ENCODE data around the gene GPR148.
A peak's percentile ranks its signal among the peaks of the same experiment; 100 is the strongest.
"Not testable (repeated sequence)": the region's sequence is repeated elsewhere in the genome, so short reads cannot be mapped to it uniquely, and the experiment has no call there.

GPR148 gene, protein sequence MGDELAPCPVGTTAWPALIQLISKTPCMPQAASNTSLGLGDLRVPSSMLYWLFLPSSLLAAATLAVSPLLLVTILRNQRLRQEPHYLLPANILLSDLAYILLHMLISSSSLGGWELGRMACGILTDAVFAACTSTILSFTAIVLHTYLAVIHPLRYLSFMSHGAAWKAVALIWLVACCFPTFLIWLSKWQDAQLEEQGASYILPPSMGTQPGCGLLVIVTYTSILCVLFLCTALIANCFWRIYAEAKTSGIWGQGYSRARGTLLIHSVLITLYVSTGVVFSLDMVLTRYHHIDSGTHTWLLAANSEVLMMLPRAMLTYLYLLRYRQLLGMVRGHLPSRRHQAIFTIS

DNA sequence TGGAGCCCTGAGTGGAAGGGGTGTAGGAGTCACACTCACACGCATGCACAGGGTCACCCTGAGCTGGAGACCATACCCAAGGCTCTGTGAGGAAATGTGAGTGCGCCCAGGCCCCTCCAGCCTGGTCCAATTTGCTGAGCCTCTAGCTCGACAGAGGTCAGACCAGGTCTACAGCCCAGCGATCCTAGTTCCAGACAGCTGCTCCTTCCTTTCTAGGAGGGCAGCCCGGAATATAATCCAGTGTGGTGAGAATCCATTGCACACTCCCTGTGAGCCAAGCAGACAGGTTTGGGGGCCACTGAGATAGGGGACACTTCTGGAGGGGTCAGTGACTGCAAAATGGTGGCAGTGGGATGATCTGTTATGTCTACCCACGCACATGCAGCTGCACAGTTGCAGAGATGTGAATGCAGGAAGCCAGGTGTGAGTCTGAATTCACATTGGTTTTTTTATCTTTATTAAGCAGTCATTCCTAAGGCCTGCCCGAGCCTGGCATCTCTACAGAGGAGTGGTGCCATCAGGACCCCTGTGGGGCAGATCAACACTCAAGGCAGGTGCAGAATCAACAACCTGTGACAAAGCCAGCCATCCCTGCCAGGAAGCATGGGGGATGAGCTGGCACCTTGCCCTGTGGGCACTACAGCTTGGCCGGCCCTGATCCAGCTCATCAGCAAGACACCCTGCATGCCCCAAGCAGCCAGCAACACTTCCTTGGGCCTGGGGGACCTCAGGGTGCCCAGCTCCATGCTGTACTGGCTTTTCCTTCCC, at the start of gene GPR148:
Gene GPR148 (plus strand): TSS at position 522 of the 768 bp plus-strand sequence. CDS start 82 bp downstream, at position 604.
- DNase-seq (ENCODE audit: low read depth) = no peak

DNA sequence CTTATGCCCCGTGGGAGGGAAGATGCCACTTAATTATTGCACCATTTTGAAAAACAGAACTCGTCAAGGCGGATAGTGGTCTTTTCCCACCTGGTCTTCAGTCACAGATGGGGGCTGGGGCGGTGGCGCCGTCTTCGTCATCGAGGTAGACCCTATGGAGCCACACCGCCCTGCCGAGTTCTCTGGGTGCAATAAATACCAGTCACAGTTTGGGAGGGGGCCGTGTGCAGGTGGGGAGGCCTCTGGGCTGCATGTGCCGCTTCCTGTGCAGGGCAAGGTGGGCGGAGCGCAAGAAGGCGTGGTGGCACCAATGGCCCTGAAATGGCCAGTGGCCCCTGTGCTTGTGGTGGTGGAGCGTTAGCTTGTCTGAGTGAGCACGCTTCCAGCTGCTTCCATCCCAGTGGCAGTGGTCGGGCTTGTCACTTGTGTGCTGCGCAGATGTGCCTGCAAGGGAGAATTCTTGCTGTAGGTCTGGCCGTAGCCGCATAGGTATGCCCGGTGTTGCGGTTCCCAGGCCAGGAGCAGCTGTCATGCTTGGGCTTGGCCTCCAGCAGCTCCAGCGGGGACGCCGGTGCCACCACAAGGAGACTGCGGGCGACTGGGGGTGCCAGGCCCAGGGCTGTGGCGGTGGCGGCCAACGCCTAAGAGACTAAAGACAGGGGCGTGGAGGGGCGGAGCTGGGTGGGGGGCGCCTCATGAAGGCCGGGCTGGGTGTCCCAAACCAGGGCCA, 36.7 kb upstream of the GPR148 start:
- not testable (repeated sequence) for DNase-seq (ENCODE audit: low read depth)

DNA sequence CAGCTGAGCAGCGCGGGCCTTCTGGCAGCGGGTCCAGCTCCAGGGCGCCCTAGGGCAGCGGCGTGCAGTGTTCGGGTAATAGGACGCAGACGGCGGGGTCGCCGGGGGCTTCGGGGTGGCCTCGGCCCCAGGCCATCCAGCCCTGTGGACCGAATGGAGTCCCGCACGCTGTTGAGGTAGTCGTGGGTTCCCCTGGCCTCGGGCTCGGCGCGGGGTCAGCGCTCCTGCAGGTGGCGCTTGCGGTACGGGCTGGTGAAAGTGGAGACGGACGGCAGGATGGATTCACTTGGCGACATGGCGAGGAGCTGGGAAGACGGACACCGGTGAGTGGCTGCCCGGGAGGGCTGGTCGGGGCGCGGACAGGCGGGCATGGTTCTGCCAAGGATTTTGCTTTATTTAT, 35.4 kb upstream of the GPR148 start:
- DNase-seq (ENCODE audit: low read depth) = peak; percentile 32

DNA sequence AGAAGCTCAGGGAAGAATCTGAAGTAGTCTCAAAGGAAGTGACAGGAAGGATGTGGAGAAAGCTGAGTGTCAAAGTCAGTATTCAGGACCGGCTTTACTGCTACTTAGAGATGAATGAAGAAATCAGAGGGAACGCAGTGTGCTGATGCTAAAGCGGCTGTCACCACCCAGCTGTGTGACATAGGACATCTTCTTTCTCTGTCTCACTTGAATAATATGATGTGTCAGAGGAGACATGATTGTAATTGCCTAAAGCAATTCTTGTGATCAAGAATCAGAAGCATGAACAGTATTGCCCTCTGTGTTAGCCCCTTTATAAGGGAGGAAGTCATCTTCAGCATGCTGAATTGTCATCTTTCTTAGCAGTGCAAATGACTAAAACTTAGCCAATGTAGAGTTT, 25.6 kb upstream of the GPR148 start:
- not testable (repeated sequence) for DNase-seq (ENCODE audit: low read depth)

DNA sequence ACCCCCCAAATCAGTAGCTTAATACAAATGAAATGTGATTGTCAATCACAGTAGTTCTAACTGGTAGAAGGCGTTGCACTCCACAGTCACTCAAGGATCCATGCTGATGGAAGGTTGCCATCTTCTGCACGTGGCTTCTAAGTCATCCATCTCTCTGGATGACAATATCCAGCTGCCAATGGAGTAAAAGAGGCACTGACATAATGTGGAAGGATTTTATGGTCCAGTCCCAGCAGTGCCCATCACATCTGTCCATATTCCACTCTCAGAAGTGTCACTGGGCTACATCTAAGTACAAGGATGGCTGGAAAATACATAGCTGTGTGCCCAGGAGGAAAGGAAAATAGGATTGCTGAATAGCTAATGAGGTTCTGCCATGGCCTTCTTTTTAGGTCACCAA, 14.1 kb upstream of the GPR148 start:
- DNase-seq (ENCODE audit: low read depth) = not testable (repeated sequence)

DNA sequence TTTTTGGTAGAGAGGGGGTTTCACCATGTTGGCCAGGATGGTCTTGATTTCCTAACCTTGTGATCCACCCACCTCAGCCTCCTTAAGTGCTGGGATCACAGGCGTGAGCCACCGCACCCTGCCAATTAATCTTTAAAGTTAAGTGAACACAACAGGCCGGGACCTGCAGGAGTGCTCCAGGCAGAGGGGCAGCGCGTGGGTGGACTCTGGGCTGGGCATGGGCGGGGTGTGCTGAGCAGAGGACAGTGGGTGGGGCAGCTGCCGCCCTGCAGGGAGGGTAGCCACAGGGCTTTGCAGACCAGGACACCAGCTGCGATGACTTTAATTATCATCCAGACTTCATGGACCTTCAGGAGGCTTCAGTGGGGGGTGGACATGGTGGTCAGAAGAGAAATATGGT, 8.8 kb upstream of the GPR148 start:
- DNase-seq (ENCODE audit: low read depth) = no peak

DNA sequence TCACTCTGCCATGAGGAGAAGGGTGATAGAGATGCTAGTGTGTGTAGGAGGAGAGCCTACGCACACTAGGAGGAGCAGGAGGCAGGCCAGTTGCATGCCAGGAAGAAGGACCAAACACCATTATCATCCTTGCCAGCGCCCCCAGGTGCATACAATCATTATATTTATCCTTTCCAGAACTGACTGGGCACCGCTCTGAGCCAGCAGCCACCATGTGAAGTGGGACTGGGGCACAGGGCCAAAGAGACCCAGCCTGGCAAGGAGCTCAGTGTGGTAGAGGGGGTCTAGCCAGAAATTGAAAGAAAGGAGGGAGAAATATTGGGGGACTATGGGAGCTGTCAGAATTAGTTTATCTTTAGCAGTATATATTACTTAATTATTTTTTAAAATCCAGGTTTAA, 8.3 kb upstream of the GPR148 start:
- DNase-seq (ENCODE audit: low read depth) = no peak

DNA sequence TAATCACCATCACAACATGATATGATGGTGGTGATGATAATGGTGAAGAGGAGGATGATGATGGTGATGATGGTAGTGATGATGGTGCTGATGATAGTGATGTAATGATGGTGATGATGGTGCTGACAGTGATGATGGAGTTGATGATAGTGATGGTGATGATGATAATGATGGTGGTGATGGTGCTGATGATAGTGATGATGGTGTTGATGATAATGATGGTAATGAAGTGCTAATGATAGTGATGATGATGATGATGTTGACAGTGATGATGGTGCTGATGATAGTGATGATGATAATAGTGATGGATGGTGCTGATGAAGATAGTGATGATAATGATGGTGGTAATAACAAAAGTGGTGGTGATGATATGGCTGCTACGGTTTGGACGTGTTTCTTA, 4.4 kb upstream of the GPR148 start:
- no peak for DNase-seq (ENCODE audit: low read depth)

DNA sequence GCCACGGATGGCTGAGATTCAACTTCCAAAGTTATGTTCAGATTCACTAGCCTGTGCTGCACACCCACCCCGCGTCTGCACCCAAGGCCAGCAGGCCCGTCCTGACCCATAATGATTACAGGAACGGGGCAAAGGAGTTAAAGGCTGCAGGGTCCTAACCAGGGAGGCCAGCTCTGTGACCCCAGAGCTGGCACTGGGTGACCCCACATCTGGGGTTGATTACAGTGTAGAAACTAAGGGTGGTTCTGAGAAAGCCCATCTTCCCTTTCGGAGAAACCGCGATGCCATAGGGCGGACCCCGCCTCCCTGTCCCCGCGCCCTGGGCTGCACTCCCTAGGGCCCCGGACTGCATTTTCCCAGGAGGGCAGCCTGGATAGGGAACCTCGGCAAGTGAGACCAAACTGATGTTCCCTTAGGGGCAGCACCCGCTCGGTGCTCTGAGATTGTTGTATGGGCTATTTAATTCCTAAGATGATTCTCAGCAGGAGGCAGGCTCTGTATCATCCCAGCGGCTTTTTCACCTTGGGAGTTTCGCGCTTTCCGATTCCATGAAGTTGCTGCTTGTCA, 2.2 kb upstream of the GPR148 start:
- peak; percentile 12 for DNase-seq (ENCODE audit: low read depth)

DNA sequence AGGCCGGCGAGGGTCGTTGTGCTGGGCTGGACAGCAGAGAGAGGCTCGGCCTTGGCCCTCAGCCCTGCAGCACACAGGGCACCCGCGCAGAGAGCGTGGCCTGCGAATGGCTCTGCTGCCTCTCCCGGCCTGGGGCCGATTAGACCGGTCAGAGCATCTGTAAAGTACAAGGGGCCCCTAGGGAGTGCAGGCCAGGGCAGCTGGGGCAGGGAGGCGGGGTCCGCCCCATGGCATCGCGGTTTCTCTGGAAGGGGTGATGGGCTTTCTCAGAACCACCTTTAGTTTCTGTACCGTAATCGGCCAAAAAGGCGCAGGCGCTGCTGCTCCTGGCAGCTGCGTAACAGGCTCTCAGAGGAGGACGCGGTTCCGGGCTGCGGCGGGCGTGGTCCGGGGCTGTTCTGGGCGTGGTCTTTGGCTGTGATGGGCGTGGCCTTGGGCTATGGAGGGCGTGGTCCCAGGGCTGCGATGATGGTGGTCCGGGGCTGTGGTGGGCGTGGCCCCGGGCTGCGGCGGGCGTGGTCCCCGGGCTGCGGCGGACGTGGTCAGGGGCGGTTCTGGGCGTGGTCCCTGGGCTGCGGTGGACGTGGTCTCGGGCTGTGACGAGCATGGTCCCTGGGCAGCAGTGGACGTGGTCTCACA, 1.5 kb upstream of the GPR148 start:
- peak; percentile 79 for DNase-seq (ENCODE audit: low read depth)

DNA sequence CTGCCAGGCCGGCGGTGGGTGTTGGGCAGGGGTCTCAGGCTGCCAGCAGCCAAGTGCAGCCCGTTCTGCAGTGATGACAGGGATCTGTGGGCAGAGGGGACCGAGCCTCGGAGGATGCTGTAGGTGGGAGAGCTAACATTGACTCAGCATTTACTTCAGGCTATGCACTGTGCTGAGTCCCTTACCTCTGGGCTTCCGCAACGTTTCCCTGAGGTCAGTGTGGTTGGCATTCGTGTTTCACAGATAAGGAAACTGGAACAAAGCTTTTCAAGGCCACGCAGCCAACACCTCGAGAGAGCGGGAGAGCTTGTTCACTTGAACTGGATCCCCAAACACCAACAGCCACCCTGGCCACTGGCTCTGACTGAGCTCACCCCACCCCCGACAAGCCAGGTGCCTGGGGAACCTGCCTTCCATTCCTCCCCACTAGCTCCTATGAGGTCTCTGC, 839 bp upstream of the GPR148 start:
- DNase-seq (ENCODE audit: low read depth) = peak; percentile 5

DNA sequence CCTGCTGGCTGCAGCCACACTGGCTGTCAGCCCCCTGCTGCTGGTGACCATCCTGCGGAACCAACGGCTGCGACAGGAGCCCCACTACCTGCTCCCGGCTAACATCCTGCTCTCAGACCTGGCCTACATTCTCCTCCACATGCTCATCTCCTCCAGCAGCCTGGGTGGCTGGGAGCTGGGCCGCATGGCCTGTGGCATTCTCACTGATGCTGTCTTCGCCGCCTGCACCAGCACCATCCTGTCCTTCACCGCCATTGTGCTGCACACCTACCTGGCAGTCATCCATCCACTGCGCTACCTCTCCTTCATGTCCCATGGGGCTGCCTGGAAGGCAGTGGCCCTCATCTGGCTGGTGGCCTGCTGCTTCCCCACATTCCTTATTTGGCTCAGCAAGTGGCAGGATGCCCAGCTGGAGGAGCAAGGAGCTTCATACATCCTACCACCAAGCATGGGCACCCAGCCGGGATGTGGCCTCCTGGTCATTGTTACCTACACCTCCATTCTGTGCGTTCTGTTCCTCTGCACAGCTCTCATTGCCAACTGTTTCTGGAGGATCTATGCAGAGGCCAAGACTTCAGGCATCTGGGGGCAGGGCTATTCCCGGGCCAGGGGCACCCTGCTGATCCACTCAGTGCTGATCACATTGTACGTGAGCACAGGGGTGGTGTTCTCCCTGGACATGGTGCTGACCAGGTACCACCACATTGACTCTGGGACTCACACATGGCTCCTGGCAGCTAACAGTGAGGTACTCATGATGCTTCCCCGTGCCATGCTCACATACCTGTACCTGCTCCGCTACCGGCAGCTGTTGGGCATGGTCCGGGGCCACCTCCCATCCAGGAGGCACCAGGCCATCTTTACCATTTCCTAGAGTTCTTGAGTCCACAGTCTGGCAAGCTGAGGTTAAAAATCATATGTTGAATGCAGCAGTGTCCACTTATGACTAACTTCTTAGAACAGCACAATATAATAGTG, 741 bp downstream of the GPR148 start:
- no peak for DNase-seq (ENCODE audit: low read depth)

DNA sequence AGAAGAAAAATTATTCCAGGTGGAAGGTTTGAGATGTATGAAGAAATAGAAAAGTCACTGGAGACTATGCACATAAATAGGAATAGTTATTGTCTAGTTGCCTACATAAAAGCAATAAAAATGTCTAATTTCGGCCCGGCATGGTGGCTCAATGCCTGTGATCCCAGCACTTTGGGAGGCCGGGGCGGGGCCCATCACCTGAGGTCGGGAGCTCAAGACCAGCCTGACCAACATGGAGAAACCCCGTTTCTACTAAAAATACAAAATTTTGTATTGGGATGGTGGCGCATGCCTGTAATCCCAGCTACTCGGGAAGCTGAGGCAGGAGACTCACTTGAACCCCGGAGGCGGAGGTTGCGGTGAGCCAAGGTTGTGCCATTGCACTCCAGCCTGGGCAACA, 3.4 kb downstream of the GPR148 start:
- not testable (repeated sequence) for DNase-seq (ENCODE audit: low read depth)

DNA sequence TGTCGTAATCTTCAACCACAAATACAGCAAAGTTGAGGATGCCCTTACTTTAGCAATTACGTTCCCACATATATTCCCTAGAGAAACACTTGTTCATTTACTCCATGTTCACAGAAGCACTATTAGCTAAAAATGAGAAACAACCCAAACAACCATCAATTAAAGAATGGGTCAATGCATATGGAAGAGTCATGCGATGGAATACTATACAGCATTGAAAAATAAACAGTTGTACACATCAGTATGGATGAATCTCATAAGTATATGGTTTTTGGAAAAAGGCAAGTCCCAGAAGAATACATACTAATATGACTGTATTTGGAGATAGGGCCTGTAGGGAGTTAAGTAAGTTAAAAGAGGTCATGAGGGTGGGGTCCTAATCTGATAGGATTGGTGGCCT, 6.3 kb downstream of the GPR148 start:
- no peak for DNase-seq (ENCODE audit: low read depth)

DNA sequence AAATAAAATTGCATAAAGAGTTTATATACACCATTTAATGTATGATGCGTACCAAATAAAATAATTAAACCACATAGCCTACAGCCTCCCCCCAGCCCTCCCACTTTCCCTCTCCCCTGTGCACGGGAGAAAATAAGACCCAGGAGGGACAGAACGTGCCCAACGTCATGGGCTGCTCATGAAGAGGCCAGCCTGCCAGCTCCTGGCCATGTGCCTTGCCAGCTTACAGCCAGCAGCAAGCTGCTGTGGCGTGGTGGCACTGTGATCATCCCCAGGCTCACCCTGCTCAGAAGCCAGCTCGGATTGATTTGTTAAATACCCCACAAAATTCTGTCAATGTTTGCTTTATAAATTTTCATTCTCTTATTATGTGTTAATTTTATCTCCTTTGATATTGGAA, 7.6 kb downstream of the GPR148 start:
- no peak for DNase-seq (ENCODE audit: low read depth)

DNA sequence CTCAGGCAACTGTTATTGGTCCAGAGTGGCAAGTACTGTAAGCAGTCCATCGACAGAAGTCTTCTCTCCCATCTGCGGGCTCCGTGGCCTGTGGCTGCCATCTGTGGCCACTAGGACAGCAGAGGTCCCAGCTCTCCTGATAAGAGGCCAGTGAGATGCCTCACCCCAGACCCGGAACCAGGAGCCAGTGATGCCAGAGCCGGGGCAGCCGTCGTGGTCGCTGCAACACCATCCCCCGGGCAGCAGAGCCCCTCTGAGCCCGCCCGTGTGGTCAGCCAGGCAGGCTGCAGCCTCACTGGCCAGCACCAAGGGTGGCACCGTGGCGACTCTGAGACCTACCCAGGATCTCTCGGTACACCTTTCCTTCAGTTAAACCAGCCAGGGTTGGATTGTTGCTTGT, 8.7 kb downstream of the GPR148 start:
- no peak for DNase-seq (ENCODE audit: low read depth)

DNA sequence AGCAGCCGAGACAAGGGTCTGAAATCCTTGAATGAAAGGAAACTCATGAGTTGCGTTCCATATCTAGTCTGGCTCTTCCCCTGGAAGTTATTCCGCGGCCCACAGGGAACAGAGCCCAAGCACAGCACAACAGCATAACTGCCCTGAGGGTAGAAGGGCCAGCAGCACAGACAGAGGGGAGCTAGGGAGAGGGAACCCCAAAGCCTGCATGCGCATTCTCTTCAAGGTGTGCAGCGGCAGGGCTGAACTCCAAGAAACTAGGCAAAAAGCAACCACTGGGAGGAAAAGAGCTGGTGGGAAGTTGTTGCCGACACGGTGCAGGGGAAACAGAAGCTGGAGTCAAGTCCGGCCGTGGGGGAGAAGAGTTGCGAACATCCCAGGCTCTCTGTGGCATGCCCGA, 11.8 kb downstream of the GPR148 start:
- no peak for DNase-seq (ENCODE audit: low read depth)

DNA sequence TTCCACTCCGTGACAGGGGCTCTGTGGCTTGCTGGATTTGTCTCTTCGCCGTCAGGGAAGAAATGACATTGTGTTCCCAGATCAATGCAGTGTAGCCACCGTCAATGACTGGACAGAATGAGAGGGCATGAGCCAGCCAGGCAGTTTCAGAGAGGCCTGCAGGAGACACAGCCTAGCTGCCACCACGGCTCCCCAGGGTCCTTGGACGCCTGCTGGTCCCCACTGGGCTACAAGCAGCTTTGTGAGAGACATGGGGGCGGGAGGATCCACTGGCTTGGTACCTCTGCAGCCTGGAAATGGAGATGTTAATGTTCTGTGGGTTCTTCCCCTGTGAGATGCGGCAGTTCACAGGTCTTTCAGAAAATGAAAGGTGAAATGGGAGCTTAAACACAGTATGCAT, 14.4 kb downstream of the GPR148 start:
- DNase-seq (ENCODE audit: low read depth) = no peak

DNA sequence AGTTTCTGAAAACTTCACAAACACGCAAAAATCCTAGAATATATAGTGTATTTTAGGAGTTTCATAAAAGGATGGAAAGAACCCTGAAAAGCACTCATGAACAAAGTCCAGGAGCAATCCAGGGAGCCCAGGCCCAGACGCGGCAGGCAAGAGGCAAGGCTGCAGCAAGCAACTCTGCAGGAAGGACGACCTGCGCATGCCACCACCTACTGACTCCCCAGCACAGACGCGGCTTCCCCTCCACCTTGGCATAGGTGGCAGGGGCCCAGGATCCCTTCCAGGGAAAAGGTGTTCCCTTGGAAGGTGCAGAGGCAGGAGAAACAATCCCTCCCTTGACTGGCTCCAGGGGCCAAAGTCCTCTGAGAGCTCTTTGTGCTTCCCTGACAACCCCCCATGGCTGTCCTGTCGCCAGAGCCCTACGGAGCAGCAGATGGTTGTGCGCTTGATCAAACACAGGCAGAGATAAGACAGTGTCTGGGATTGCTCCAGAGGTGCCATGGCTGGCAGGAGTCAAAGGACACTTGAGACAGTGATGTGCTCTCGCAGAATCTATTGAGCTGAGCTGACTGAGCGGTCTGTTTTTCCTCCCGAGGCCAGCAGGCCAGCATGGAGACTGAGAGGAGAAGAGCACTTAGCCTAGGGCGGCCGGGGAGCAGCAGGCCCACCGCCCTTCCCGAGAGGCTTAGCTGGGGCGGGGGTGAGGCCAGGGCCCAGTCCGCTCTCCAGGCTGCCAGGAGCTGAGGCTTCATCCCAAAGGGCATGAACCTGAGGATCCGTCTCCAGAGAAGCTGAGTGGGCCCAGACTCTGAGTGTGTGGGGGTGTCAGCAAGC, 15.6 kb downstream of the GPR148 start:
- DNase-seq (ENCODE audit: low read depth) = no peak

DNA sequence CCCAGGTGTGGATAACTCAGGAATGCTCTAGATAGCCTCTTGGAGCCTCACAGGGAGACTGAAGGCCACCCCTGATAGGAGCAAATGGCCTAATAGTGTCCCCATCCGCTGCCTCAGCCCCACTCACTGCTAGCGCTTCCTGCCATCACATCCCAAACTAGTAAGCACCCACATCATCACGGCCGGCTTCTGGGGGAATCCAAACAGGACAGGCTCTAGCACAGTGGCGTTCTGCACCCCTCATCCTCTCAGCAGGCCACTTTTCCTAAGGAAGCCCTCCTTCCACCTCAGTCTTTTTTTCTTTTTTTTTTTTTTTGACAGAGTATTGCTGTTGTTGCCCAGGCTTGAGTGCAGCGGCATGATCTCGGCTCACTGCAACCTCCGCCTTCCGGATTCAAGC, 20.2 kb downstream of the GPR148 start:
- no peak for DNase-seq (ENCODE audit: low read depth)

All from ELR (cell line).